GM18507 (cell line): ENCODE measurements around the gene KCNQ1.

Source experiments
- DNase-seq: peaks from one replicate; pipeline ENCODE4 v3.0.0; 2011; ENCODE audit warnings: low read depth; ENCODE audit not compliant: insufficient read length; ENCODE audit errors: extremely low spot score
- FAIRE-seq: peaks from 2 replicates; lab custom pipeline; 2011; peaks lifted over from hg19 to GRCh38; lab: Jason Lieb, UNC

Gene KCNQ1

DNA sequence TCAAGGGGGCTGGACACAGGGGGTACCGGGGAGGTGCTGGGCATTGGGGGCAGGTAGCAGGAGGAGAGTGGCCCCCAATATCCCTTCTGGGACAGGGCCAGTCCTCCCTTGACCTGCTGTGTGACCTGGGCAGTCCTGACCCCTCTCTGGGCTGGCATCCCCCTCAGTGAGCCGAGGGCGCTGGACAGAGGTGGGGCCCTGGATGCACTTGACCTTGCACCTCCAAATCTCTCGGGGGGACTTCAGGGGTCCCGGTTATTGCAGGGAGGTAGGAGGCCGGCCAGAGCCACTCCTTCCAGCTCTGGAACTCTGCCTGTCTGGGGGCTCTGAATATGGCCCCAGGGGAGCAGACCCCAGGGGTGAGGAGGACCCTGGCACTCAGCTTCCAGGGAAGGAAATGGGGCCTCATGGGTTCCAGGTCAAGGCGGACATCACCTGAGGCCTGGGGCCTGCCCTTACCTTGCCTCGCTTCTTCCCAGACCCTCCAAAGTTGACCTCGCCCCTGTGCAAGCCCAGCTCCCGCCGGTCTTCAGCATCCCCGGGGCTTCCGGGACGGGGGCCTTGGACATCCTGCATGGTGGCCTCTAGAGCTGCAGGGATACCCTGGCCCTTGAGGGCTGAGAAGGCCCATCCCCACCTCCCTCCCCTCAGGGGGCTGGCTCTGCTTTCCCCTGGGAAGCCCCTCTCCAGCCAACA is 22.2 kb upstream of the KCNQ1 start:
- no peak for FAIRE-seq
- no peak for DNase-seq

DNA sequence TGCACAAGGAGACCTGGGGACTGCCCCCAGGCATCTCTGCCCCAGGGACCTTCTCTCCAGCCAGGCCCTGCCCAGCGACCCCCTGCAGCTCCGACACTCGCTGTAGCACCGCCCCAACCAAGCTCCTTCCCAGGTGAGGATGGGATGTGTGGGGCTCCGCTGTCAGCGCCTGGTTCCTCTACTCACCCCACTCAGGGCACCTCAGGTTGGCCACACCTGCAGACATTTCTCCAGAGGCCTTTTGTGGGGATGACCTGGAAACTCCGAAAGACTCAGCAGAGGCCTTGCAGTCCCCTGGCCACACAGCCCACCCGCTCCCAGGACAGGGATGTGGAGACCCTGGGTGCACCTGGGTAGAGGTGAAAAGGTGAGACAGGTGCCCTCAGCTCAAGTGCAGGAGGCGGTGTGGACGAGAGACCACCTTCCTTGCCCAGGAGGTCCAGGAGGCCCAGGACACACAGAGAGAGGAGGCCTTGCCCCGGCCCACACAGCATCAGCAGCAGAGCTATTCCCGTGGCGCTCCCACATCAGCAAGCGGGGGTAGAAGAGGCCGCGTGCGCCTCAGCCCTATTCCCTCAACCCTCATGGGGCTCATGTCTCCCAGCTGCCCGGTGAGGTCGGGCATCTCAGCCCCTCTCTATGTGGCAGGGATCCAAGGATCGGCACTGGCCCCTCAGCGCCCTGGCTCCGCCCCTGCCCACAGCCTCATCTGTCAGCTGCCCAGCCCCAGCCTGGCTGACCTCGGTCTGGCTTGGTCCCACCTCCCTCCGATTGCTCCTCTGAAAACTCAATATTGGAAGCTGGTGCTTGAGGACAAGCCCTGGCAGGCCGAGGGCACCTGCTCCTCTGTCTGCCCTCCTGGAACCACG is 21.4 kb upstream of the KCNQ1 start:
- no peak for DNase-seq
- no peak for FAIRE-seq

DNA sequence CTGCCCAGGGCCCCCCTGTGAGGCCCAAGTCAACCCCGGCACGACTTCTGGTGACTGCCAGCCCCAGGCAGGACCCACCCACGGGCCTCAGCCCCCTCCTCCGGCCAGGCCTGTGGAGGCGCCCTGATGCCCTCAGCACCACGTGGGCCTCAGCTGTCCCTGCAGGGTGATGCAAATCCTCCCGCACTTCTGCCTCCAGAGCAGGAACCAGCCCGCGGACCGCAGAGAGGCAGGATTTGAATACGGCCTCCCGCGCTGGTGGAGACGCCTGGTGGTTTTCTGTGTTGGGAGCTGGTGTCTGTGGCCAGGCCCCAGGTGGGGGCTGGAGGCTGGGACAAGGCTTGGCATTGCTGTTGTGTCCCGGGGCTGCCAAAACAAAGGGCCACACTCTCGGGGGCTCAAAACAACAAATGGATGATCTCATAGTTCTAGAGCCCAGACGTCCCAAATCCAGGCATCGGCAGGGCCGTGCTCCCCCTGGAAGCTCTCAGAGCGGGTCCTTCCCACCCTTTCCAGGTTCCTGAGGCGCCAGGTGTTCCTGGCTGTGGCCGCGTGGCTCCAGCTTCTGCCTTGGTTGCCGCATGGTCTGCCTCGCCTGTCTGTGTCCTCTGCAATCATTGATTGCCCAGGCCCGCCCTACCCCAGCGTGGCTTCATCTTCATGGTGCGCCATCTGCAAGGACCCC is 19.9 kb upstream of the KCNQ1 start:
- no peak for FAIRE-seq
- DNase-seq = no peak

GRCh38 chr11:2425506-2425905 is 19.3 kb upstream of the KCNQ1 start:
- FAIRE-seq = no peak

GRCh38 chr11:2426221-2426620 is 18.6 kb upstream of the KCNQ1 start:
- DNase-seq (no peak), FAIRE-seq (no peak)

More at GRCh38 chr11:2425506-2425905, 19.3 kb upstream of the KCNQ1 start:
- no peak for DNase-seq

DNA sequence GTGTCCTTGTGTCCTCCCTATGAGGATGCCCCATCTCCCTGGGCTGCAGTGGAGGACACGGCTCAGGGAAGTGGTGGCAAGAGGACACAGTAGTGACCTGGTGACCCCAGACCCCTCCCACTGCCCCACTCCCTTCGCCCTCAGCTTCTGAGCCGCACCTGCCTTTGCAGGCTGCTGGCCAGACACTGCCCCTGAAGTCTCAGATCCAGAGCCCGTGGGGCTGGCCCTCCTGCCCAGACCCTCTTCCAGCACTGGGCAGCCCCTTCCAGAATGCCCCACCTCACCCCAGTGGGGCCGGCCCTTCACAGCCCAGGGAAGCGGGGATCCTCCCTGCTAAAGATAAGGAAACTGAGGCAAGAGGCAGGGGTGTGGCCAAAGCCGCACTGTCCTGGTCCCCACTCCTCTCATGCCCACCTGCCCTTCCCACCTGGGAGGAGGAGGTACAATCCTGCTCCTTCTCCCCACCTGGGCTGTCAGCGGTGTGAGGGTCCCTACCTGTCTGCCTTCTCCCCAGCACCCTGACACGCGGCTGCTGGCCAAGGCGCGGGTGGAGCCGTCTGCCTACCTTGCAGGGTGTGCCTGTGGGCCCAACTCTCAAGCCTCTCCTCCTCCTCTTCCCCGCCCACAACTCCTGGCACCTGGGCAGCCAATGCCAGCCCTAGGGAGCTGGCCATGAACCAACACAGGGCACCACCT is 17.8 kb upstream of the KCNQ1 start:
- DNase-seq (no peak), FAIRE-seq (no peak)

DNA sequence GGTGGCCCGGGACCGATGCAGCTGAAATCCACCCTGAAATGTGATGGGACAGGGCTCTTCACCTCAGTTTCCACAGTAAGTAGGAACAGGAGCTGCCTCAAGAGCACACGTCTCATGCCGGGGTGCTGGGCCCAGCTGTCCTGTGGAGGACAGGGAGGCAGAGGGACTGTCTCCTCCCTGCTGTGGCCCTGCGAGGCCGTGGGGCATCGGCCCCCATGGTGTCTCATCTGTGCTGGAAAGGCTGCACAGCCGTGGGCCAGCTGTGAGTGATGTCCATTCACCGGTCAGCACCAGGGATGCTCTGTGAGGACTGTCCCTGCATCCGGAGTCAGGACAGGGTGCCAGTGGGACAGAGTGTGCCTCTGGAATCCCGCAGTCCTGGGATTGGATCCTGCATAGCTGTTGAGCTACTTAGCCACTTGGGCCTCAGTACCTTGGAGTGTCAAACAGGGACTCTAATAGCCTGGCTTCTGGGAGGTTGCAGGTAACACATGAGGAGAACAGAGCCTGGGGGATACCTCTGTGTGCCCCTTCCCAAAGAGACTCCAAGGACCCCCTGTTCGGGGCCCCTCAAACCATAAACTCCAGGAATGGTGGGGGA is 17.0 kb upstream of the KCNQ1 start:
- no peak for DNase-seq
- no peak for FAIRE-seq

DNA sequence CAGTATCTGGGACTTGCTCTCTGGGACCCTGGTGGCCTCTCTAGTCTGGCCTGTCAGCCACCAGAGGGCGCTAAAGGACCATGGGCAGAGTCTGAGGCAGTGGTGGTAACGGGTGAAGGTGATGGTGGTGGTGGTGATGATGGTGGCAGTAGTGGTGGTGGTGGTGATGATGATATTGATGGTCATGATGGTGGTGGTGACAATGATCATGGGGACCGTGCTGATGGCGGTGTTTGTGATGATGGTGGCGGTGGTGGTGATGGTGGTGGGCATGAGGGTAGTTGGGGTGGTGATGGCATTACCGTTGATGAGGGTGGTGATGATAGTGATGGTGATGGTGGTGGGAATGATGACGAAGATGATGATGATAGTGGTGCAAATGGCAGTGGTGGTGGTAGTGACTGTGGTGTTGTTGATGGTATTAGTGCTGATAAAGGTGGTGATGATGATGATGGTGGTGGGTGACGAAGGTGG is 16.4 kb upstream of the KCNQ1 start:
- DNase-seq = peak; percentile 40

DNA sequence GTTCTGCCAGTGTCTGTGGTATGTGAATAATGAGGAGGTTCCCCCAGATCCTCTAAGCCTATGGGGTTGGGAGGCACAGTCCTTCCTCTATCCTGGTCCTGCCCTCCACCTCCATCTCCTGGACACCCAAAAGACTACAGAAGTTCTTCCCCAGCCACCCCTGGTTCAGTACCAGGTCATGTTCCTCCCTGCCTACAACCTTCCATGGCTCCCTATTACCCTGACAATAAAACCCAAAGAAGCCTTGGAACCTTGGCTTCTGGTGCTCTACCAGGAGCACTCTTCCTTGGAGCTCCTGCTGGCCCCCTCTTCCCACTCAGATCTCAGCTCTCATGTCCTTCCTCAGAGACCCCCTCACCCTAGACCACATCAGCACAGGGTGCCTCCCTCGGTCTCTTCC is 13.4 kb upstream of the KCNQ1 start:
- FAIRE-seq = no peak
- DNase-seq = no peak

More for the DNA sequence above, 16.4 kb upstream of the KCNQ1 start:
- FAIRE-seq = no peak

- DNase-seq (no peak), FAIRE-seq (no peak)
These were observed 12.6 kb upstream of the KCNQ1 start for GRCh38 chr11:2432171-2432621.

GRCh38 chr11:2432628-2433071 is 12.2 kb upstream of the KCNQ1 start:
- no peak for DNase-seq

GRCh38 chr11:2433106-2433925 is 11.5 kb upstream of the KCNQ1 start:
- no peak for FAIRE-seq

More at GRCh38 chr11:2432628-2433071, 12.2 kb upstream of the KCNQ1 start:
- FAIRE-seq = no peak

DNA sequence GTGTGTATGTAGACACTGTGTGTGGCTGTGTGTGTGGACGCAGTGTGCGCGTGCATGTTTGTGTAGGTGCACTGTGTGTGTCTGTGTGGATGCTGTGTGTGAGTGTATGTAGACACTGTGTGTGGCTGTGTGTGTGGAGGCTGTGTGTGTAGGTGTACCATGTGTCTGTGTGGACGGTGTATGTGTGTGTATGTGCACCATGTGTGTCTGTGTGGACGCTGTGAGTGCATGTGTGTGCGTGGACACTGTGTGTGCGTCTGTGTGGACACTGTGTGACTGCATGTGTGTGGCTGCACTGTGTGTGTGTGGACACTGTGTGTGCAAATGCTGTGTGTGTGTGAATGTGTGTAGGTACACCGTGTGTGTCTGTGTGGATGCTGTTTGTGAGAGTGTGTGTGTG is 10.8 kb upstream of the KCNQ1 start:
- DNase-seq (no peak), FAIRE-seq (no peak)

More at GRCh38 chr11:2433106-2433925, 11.5 kb upstream of the KCNQ1 start:
- DNase-seq = no peak

DNA sequence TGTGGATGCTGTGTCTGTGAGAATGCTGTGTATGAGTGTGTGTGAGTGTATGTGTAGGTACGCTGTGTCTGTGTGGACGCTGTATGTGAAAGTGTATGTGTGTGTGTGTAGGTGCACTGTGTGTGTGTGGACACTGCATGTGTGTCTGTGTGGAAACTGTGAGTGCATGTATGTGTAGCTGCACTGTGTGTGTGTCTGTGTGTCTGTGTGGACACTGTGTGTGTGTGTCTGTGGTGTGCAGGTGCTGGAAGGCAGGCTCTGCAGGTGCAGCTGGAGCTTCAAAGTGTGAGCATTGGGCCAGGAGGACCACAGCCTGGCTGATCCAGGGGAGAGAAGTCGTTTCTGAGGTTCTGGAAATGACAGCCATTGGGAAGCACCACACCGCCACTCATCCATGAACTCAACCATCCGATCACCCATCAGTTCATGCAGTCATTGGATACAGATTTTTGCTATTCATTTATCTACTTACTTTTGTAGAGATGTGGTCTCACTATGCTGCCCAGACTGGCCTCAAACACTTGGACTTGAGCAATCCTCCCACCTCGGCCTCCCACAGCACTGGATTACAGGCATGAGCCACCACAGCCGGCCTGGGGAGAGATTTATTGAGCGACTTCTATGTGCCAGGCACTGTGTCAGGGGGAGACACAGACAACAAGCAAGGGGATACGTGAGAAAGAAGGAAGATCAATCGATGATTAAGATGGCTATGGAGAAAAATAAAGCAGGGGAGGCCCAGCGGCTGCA is 10.1 kb upstream of the KCNQ1 start:
- DNase-seq = no peak
- FAIRE-seq = no peak

GRCh38 chr11:2435288-2436012 is 9.4 kb upstream of the KCNQ1 start:
- FAIRE-seq = no peak
- DNase-seq = no peak

DNA sequence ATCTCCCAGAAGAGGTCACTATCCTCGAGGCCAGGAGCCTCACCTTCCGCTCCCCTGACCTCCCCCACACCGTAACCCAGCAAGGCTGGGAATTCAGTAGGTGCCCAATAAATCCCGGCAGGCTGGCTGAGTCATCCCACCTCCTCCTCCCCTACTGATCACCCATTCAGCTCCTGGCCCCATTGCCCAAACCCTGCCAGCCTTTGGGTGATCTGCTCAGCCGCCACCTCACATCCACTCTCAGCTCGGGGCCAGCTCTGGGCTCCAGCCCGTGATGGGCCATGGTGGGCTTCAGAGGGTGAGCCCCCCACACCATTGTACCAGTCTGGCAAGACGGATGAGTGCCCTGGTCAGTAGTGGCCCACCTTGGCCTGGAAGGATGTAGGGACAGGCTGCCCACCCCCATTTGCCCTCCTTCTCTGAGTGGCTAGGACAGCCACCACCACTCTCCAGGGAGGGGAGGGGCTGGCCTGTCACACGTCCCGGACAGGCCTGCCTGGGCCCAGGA is 8.7 kb upstream of the KCNQ1 start:
- no peak for DNase-seq
- FAIRE-seq = no peak
